GM19455 (cell line): ENCODE data around the gene SSTR4.

Source experiments
- ATAC-seq: cut with Tn5 transposase; IDR thresholded peaks from one replicate; pipeline ENCODE4 v1.9.1; 2021; ENCODE audit not compliant: unreplicated experiment

Gene SSTR4

DNA sequence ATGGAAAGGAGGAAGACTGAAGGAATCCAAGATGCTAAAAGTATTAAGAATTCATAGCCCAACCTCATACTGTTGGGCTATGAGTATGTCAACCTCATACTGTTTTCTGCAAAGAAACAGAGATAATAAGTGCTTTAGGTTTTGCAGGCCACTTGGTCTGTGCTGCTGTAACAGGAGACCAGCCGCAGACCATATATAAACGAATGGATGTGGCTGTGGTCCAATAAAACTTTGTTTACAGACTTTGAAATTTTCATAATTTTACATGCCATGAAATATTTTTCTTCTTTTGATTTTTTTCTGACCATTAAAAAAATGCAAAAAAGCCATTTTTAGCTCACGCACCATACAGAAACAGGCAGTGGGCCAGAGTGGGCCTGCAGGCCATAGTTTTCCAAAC, 28.1 kb downstream of the SSTR4 start:
- ATAC-seq, result no peak

DNA sequence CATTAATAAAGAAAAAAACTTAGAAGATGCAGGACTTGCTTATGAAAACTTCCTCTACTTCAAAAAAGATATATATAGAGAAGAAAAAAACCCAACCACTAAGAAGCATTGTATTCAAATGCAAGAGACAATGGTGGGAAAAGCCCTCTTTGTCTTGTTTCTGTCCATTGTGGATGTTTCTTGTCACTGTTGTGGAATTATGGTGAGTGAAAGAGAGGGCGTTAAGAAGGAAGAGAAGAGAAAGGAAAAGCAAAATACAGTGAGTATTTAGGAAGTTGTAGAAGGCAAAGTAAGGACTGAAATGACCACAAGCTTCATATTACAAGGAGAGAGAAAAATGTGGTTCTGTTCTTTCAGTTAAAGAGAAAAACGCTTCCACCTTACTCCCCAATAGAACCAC, 28.5 kb downstream of the SSTR4 start:
- ATAC-seq, result no peak

DNA sequence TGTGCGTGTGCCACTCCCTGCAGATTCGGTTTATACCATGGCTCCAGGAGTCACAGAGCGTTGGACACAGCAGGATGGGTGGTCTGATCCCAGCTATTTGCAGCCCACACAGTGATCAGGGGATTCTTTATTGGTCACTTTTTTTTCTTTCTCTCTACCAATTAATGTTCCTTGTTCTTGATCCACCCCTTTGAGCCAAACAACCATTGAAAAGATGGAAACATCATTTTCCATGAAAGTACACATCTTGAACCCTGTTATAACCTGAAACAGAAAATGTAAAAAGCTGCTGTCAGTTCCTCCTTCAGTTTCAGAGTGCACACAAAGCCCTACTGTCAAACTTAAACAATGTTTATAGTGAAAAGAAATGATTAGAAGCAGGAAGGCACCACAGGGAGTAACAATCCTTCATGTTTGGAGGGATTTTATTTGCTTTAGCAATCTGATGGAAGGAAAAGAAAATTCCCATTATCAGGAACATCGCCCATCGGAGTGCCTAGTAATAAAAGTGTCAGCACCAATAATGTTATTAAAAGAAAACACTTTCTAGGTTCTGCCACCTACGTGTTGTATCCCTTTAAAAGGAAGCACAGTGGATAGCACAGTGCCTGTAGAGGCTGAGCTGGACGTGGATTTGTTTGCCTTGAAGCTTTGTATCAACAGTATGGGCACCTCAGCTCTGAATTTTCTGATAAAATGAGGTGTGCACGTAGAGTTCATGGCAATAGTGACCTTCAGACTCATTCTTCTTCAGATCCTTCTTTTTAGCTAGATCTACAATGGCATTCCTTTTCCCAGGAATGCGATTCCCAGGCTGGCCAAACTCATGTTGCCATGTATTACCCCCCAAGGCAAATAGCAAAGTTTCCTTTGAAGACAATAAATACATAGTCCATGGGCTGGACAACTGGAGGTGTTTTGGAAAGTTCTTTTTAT, 30.4 kb downstream of the SSTR4 start:
- no peak for ATAC-seq

DNA sequence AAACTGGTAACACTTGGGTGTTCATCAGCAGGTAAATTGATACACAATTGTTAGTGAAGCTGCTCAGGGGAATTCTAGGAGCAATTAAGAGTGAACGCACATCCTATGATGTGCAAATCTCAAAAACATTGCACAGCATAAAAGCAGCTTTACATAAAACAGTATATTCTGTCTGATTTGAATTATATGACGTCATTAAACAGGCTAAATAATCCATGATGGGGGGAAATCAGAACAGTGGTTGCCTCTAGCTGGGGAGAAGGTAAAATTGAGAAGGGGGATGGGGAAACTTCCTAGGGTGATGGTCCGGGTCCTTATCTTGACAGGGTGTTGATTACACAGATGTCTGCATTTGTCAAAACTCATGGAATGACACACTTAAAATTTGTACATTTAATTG, 31.7 kb downstream of the SSTR4 start:
- no peak for ATAC-seq

DNA sequence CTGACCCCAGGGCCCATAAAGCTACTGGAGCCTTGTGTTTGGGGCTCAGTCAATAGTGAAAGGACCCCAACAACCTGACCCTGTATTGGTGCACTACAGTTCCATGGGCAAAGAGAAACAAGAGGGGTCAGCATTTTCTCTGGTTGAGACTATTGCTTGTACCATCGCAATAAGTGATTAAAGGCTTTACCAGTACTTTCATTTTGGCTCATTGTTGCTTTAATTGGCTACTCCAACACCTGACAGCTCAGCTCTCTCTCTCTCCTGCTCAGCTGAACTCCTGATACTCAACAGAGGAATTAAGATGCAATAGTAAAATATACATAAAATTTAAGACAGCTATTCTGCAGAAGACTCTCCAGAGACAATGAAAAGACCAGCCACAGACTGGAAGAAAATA, 33.2 kb downstream of the SSTR4 start:
- ATAC-seq, result no peak

DNA sequence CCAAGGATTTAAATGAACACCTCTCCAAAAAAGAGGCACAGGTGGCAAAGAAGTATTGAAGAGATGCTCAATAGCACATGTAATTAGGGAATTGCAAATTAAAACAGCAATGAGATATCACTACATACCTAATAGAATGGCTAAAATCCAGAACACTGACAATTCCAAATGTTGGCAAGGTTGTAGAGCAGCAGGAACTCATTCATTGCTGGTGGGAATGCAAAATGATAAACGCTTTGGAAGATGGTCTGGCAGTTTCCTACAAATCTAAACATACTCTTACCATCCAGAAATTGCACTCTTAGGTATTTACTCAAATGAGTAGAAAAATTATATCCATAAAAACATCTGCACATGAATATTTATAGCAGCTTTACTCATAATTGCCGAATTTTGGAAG, 34.0 kb downstream of the SSTR4 start:
- ATAC-seq, result no peak

DNA sequence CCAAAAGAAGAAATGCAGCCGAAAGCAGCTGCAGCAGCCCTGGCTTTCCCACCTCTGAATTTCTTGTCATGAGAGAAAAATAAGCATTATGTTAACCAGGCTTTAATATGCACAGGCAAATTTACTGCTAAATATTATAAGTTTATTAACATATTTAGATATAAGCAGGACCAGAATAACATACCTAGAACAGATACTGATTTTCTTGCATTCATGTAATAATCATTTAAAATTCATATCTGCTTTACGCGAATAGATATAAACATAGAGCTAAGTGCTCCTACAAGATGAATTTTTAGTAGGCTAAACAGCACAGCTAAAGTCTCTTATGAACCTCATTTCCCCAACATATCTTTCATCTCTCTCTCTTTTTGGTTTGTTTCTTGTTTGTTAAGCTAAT, 36.3 kb downstream of the SSTR4 start:
- ATAC-seq, result no peak

DNA sequence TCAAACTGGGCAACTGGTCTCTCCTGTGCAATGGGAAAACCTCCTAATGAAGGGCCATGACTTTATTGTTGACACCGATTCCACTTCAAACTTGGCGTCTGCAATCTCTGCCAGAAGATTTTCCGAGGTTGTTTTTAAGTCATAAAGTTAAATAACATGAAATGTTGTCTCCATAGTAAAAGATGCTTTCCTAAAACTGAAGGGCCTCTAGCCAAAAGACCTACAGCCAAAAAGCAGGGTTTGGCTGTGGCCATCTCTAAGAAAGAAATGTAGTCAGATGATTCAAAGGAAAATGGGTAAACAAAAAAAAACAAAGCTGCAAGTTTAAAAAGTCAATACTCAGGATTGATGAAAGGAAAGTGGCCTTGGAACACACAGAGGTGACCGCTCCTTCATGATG, 36.9 kb downstream of the SSTR4 start:
- ATAC-seq, result no peak

DNA sequence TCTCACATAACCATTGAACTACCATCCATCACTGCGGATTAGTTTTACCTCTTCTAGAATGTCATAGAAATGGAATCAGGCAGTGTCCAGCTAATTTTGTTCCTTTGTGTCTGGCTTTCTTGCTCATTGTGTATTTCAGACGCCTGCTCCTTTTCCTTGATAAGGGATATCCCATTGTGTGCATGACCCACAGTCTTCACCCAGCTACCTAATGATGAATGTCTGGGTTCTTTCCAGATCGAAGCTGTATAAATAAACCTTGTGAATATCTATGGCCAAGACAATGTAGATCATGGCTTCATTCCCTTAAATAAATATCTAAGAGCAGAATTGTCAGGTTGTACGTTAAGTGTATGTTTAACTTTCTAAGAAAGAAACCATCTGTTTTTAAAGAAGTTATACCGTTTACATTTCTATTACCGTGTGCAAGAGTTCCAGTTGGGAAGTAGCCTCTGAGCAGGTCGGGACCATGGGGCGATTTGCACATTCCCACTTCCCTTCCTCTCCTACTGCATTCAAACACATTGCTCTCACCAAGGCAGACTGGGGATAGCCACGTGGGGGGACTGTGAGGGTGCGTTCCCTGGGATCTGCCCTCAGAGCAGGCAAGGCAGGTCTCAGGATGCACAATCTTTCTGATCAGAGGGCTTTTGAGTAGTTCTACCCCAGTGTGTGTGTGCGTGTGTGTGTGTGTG, 37.9 kb downstream of the SSTR4 start:
- no peak for ATAC-seq

DNA sequence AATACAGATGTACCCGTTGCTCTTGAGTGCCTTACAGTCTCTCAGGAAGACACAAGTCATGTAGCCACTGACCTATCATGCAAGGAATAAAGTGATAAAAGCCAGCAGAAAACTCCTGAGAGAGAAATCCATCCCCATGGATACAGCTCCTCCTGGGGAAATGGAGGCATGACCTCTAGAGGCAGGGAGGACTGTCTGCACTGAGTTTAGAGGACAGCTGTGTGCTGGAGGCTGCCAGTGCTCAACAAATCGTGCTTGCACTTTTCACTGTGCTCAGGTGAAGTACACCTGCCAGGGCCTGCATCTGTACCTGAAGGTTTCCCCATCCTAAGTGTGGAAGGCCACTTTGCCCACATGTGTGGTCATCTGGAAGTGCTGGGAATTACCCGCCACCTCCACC, 38.9 kb downstream of the SSTR4 start:
- no peak for ATAC-seq

DNA sequence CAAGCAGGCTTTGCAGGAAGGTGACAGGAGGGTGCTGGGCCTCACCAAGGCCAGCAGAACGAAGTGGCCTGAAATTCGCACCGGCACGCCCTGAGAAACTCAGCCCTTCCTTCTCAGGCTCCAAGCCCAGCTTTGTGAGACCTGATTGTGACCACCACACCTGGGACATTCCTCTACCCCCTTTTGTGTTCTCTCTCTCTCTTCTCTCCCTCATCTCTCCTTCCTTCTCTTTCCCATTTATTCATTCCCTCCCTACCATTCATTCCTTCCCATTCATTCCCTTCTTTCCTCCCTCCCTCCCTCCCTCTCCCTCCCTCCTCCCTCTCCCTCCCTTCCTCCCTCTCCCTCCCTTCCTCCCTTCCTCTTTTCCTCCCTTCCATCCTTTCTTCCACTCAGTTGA, 42.2 kb downstream of the SSTR4 start:
- no peak for ATAC-seq

DNA sequence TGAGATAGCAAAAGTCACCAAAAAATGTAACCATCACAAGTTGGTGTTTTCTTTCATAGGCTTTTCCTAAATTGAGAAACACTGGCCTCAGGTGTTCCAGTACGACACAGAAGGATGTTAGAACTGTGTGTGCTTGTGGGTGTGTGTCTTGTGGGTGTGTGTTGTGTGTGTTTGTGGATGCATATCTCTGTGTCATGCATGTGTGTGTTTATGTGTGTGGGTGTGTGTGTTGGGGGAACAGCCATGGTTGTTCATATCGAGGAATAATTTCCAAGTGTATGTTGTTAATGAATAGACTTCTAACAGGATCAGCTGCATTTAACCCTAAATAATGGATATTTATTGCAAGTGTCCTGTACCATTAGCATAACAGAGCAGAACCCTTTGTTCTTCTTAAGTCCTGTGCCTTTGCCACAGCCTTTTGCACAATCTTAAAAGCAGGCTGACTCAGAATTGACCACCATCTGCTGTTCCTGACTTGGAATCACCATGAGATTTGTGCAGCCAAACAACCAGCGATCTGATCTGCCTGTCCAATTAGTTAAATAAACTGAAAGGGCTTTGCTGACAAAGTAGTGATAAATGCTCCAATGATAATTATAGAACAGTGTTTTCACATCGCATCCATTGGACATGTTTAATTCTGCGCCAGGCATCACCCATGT, 43.4 kb downstream of the SSTR4 start:
- ATAC-seq, result no peak

DNA sequence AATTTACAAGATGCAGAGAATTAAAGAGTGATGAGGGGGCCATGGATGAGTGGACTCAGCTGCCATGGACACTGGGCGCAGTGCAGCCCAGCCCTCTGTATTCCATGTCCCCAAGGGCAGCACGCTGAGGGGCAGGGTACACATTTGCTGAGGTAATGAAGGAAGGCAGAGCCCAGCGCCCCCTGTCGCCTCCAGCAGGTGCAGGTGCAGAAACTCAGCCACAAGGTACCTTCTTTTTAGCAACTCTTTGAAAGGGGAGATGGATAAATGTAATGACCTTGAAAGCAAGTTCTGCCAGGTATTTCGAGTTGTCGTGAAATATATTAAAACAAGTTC, 43.9 kb downstream of the SSTR4 start:
- ATAC-seq, result no peak

DNA sequence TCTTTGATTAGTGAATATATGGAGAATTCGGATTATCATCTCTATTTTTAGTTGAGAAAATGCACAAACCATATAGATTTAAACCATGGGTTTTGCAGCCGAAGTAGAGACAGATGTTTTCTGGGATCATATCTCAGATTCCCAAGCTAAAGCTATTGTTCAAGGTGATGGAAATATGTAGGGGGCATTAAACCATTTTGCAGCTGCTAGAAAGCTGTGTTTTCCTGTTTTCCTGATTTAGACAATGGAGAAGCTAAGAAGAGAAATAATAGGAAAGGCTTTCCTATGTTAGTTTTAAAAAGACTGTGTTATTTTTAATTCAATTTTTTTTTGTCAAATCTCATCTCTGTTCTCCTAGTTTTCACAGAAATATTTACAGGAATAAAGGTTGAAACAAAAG, 44.8 kb downstream of the SSTR4 start:
- ATAC-seq, result no peak

DNA sequence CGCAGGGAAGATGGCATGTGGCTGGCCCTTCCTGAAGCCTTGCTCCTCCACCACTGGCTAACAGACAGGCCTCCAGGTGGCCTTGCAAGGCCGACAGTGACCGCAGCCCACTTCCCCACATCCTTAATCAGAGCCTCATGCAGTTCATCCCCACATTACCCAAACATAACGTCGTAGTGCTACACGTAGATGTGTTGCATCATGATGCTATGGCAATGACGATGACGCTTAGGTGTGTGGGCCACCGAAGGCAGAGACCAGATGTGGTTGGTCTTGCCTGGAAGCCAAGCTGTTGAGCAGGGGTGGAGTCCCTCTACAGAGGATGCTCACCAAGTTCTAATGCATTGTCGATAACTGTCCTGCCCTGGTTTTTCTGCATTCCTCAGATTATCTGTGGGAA, 45.4 kb downstream of the SSTR4 start:
- ATAC-seq, result no peak

DNA sequence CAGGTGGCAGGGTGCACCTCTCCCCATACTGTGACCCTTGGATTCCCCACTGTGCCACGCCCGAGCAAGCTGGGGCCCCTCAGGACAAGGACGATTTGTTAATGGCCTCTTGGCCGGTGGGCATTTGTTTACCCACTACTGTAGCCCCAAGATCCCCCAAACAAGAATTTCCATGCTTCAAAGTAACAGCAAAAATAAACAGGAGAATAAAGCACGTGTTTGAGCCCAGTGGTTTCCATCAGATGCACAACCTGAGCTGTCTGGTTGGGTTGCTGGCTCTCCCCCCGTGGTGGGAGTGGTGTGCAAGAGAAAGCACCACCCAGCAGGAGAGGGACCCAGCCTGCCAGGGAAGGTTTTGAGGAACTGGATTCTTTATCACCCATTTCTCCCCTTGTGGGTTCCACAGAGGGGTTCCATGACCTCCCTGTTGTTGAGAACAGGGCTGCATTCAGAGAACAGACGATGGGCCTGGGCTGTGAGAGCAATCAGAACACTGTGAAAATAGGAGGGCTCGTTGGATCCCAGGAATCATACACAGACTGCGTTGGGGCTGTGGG, 46.2 kb downstream of the SSTR4 start:
- ATAC-seq, result no peak

DNA sequence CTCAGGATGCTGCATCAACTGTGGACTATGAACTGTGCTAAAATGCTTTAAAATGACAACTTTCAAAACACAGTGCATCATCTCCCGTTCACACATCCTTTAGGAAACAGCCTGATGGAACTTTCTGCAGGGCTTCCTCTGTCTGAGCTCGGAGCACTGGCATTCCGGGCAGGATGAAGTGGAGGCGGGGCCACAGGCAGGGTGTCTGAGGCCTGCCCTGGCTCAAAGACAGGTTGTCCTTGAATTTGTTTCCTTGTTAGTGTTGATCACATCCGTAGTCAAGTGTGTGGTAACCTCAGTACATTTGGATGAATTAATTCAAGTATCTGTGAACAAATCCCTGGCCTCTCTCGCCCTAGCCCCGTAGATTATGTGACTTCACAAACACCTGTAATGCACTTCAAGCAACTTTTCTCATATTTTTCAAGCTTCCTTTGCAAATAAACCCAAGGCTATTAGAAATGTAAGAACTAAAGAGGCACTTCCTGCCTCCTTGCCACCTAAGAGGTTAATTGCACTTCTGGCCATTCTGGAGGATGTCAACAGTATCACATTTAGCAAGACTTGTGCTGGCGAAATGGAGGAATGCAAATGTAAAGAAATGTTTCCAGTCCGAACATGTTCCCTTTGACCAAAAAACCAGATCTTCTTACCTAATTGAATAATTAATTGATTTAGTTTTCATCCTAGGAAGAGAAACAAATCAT, 47.9 kb downstream of the SSTR4 start:
- no peak for ATAC-seq

DNA sequence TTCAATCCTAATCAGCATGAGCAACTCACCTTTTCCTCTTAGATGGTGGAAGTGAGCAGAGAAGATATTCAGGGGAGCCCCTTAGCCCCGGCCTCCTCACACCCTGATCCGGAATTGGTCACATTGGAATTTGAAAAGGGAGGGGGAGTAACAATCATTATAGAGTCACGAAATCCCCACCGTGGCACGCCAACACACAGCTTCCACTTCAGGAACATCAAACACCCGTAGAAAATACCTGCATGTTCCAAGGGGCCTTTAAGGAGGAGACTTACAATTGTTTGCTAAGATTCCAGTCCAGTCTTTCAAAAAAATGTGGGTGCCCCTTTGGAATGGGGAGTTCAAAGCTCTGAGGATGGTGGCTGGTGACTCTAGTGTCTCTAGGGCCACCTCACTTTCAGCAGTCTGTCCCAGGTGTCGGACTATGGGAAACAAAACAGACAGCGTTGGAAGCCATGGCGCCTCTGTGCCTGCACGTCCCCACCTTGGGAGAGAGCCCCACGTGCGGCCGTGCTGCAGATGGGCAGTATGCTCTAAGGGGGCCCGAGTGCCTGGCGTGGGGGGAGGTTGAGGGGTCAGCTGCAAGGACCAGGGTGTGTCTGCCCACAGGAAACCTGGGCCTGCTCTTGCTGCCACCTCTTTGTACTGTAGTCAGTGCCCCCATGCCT, 48.6 kb downstream of the SSTR4 start:
- no peak for ATAC-seq

DNA sequence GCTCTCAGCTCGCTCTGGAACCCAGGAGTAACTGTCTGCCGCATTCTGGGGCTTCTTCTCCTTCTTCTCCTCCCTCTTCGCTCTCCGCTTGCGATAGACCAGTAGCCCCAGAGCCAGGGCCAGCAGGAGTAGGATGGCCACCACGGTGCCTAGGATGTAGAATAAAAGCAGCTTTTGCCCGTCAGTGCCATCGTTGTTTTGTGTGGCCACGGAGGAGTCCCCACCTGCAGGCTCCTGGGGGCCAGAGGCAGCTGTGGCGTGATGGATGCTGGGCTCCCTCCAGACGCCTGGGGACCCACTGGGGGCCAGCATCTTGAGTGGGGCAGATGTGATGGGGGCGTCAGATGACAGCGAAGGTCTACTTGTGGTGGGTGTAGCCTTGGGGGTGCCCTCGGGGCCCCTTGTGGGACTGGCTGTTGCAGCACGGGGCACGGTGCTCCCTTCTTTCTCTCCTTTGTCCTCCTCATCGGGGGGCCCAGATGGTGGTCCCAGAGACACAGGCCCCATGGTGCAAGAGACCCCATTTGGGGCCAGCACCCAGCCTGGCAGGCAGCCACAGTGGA, 49.3 kb downstream of the SSTR4 start:
- ATAC-seq, result no peak

DNA sequence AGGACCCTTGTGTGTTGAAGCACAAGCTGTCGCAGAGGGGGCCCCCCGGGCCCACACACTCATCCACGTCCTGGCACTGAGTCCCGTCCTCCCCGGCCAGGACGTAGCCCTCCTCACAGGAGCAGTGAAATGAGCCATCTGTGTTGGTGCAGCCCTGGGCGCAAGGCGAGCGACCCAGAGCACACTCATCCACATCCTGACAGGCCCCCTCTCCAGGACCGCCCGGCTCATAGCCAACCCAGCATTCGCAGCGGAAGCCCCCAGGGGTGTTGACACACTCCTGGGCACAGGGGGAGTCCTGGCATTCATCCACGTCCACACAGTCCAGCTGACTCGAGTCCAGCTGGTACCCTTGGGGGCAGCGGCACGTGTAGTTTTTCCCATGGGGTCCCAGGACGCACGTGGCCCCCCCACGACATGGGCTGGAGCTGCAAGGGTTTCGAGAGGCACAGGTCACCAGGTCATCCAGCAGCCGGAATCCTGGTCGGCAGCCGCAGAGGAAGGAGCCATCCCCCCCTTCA, 49.8 kb downstream of the SSTR4 start:
- ATAC-seq, result no peak
